Measurements from ENCODE around the gene PXK. TPM values are rescaled to one million over a fixed set of nuclear protein-coding genes. Genes with fewer than 3 reads are reported as not detected.

PXK gene
- total RNA-seq, 1 donor from 2014 or later, result 12.4 TPM

DNA sequence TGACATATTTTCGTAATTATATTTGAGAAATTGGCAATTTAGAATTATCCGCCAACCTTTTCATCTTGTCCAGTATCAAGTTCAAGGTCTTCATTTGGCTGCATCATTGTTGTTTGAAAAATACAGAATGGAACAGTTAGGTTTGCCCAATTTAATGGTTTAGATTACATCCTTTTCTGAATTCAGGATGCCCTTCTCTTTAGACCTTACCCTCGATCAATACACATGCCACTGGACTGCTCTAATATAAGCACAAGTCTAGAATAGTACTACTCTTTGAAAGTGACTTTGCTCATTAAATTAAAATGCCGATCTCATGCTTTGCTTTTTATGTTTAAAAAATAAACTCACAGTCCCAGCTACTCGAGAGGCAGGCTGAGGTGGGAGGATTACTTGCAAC is 44.5 kb downstream of the PXK start:
- Mint-ChIP-seq H3K27ac (no peak overlapping the region), H3K4me1 (ENCODE audit: unreplicated experiment) (peaks cover 14% of the 10 kb centered on the region), H3K27me3 (no peaks in the 10 kb centered on the region), H3K4me3 (no peak overlapping the region), H3K36me3 (peaks cover 3% of the 10 kb centered on the region), H3K9me3 (no peaks in the 10 kb centered on the region)
- TF ChIP-seq, protein P1, sequence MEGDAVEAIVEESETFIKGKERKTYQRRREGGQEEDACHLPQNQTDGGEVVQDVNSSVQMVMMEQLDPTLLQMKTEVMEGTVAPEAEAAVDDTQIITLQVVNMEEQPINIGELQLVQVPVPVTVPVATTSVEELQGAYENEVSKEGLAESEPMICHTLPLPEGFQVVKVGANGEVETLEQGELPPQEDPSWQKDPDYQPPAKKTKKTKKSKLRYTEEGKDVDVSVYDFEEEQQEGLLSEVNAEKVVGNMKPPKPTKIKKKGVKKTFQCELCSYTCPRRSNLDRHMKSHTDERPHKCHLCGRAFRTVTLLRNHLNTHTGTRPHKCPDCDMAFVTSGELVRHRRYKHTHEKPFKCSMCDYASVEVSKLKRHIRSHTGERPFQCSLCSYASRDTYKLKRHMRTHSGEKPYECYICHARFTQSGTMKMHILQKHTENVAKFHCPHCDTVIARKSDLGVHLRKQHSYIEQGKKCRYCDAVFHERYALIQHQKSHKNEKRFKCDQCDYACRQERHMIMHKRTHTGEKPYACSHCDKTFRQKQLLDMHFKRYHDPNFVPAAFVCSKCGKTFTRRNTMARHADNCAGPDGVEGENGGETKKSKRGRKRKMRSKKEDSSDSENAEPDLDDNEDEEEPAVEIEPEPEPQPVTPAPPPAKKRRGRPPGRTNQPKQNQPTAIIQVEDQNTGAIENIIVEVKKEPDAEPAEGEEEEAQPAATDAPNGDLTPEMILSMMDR (conservative IDR thresholded peaks at IDR 0.05), result no peak
- no peak for DNase-seq (ENCODE audit: extremely low spot score, unreplicated experiment)

DNA sequence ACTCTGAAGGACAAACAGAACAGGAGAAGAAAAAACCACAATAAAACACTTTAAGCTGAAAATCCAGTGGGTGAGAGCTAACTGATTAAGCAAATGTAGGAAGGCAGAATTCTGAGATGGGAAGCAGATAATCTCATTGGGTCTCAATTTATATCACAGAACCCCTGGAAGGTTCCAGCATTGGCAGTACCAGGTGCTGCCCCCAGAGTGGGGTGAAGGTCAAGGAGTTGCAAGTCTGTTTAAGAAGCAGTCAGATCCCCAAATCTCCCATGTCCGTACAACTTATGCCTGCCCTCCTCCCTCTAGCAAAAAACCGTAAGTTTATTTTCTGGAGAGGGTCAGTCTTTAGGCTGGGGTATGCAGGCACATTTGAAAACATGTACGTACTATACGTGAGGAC is 45.1 kb downstream of the PXK start:
- Mint-ChIP-seq H3K36me3 (peaks cover 3% of the 10 kb centered on the region), H3K27ac (no peak overlapping the region), H3K9me3 (no peaks in the 10 kb centered on the region), H3K27me3 (no peaks in the 10 kb centered on the region), H3K4me1 (ENCODE audit: unreplicated experiment) (peaks cover 14% of the 10 kb centered on the region), H3K4me3 (no peak overlapping the region)
- DNase-seq (ENCODE audit: extremely low spot score, unreplicated experiment), result no peak
- TF ChIP-seq, protein P1 (conservative IDR thresholded peaks at IDR 0.05), result no peak

DNA sequence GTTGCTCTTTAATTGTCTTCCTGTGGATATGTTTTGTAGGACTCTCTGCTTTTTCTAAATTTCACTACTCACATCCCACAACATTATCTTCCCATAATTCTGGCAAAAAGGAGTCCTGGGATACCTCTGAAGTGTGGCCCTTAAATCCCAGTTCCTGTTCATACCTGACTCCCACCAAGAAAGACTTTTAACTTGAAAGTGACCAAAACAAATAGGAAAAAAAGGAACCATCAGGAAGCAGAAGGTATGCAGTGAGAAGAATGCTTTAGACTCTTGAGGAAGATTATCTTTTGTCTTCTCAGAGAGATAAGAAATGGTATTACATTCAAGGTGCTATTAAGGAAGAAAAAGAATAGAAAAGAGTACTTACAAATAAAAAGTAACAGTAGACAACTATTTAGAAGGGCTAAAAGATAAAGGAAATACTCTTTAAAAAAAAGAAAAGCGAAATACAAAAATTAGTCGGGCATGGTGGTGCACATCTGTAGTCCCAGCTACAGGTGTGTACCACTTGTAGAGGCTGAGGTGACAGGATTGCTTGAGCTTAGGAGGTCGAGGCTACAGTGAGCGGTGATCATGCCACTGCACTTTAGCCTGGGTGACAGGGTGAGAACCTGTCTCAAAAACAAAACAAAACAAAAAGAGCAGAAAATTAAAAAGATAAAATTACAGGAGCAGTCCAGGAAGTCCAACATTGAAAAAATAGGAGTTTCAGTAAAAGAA is 46.8 kb downstream of the PXK start:
- H3K4me1 Mint-ChIP-seq (ENCODE audit: unreplicated experiment), result peaks cover 10% of the 10 kb centered on the region

DNA sequence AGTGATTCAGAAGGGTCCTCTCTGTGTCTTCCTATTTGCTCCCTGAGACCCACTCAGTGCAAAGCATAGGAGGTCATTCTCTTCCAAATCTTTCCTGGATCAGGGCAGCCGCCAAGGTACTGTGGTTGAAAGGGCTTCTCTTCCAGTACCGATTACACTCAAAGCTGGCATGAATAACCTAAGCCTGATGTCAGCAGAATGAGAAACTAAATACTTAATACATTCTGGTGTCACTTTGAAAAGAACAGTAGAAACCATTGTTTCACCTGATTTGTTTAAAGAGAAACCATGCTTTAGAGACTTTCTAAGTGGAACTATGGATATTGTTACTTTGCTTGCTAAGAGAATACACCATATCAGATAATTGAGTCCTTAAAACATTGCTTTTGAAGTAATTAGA is 50.8 kb downstream of the PXK start:
- no peak for DNase-seq (ENCODE audit: extremely low spot score, unreplicated experiment)
- Mint-ChIP-seq H3K27ac (no peak overlapping the region), H3K9me3 (no peaks in the 10 kb centered on the region), H3K4me1 (ENCODE audit: unreplicated experiment) (peaks cover 10% of the 10 kb centered on the region), H3K27me3 (no peaks in the 10 kb centered on the region), H3K4me3 (no peak overlapping the region), H3K36me3 (peaks cover 9% of the 10 kb centered on the region)
- TF ChIP-seq, protein P1 (conservative IDR thresholded peaks at IDR 0.05), result no peak

More for the DNA sequence above, 46.8 kb downstream of the PXK start:
- DNase-seq (ENCODE audit: extremely low spot score, unreplicated experiment), result no peak
- TF ChIP-seq, protein P1 (conservative IDR thresholded peaks at IDR 0.05), result no peak
- H3K27ac Mint-ChIP-seq, result no peak overlapping the region
- H3K9me3 Mint-ChIP-seq, result no peaks in the 10 kb centered on the region
- H3K27me3 Mint-ChIP-seq, result no peaks in the 10 kb centered on the region
- no peak overlapping the region for H3K4me3 Mint-ChIP-seq
- H3K36me3 Mint-ChIP-seq, result peaks cover 4% of the 10 kb centered on the region

DNA sequence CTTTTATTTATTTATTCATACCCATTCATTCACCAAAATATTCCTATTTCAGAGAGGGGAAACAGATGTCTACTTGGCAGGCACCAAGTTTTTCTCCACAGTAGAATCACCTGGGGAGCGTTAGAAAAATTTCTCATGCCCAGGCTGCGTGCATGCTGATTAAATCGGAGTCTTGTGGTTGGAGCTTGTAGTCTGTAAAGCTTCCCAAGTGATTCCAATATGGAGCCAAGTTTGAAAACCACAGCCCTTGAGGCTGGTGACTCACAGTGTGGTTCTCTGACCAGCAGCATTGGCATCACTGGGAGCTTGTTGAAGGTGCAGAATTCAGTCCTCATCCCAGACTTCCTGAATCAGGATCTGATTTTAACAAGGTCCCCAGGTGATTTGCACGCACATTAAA is 51.2 kb downstream of the PXK start:
- no peak overlapping the region for H3K27ac Mint-ChIP-seq
- DNase-seq (ENCODE audit: extremely low spot score, unreplicated experiment), result no peak
- no peak overlapping the region for H3K4me3 Mint-ChIP-seq
- TF ChIP-seq, protein P1 (conservative IDR thresholded peaks at IDR 0.05), result no peak
- peaks cover 14% of the 10 kb centered on the region for H3K4me1 Mint-ChIP-seq (ENCODE audit: unreplicated experiment)
- H3K36me3 Mint-ChIP-seq, result peaks cover 9% of the 10 kb centered on the region
- no peaks in the 10 kb centered on the region for H3K9me3 Mint-ChIP-seq
- H3K27me3 Mint-ChIP-seq, result no peaks in the 10 kb centered on the region

All from type B pancreatic cell (in vitro differentiated cells).